Natural killer cell treated with Interleukin-12 subunit alpha and Interleukin-12 subunit beta and Interleukin-15 and Interleukin-18, amount 100 ng/mL, for 72 hours (primary cell): ENCODE measurements around the gene UGT1A10. TPM values are rescaled to one million over a fixed set of nuclear protein-coding genes. Genes with fewer than 3 reads are reported as not detected.
"Not testable (repeated sequence)": the region's sequence is repeated elsewhere in the genome, so short reads cannot be mapped to it uniquely, and the experiment has no call there.

ENCODE experiments used
- ATAC-seq, 2 donors: fragments of 150-1000 bp; cut with Tn5 transposase in 1 of 2; sonication (Bioruptor Pico), chemical (Tn5 transposase) in 1 of 2; 2 replicates each; pipeline ENCODE4 v1.10.0; 2021
- DNase-seq: peaks from one replicate; pipeline ENCODE4 v3.0.0; 2022; ENCODE audit warnings: low spot score
- H3K27ac Mint-ChIP-seq, 2 donors: 1 replicate in 1 of 2; 2 replicates in 1 of 2; pipeline ENCODE4 v1.8.0; 2022; ENCODE audit warnings: mixed read lengths in 2 of 2, mild to moderate bottlenecking in 1 of 2, moderate library complexity in 1 of 2
- H3K27me3 Mint-ChIP-seq, 2 donors: 1 replicate in 1 of 2; 2 replicates in 1 of 2; pipeline ENCODE4 v1.8.0; 2022; ENCODE audit warnings: mixed read lengths in 2 of 2
- H3K36me3 Mint-ChIP-seq: one replicate; pipeline ENCODE4 v1.8.0; 2022; ENCODE audit warnings: mixed read lengths
- H3K4me1 Mint-ChIP-seq, 2 donors: 1 replicate in 1 of 2; 2 replicates in 1 of 2; pipeline ENCODE4 v1.8.0; 2022; ENCODE audit warnings: low read depth in 2 of 2, mixed read lengths in 2 of 2, mild to moderate bottlenecking in 1 of 2
- H3K4me3 Mint-ChIP-seq: one replicate; pipeline ENCODE4 v1.8.0; 2022; ENCODE audit warnings: mixed read lengths
- H3K9me3 Mint-ChIP-seq: 2 replicates; pipeline ENCODE4 v1.8.0; 2022; ENCODE audit warnings: mixed read lengths
- total RNA-seq, 2 donors: library from RNA; stranded (reverse); gene quantifications; one replicate each; pipeline ENCODE4 v1.2.3, GENCODE V29; 2022

The UGT1A10 gene
- total RNA-seq, 2 donors from 2014 or later = not detected

DNA sequence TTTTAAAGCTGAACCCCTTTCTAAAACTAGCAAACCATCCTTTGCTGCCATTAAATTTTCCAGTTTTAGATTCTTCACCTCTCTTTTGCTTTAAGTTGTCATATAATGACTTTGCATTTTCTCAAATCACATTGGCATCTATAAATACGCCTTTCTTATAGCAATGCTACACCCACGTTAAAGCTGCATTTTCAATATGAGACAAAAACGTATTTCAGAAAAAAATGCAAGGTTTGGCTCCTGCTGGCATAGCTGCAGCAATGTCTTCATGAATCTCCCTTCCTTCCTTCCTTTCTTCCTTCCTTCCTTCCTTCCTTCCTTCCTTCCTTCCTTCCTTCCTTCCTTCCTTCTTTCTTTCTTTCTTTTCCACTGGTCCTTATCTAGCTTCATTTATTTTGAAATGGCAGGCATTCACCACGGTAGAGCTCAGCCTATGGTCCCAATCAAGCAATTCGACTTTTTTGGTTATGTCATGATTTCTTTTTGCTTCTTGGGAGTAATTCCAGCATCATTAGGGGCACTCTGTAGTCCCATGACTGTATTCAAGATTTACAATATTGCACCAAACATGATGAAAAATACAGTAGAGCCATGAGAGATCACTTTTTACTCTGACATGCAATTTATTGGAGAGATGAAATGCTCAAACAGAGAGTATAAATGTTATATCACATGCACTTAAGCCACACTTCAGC, 8.8 kb upstream of the UGT1A10 start:
- ATAC-seq (no peak), DNase-seq (no peak)
- Mint-ChIP-seq H3K9me3 (peaks cover 10% of the 10 kb centered on the region), H3K4me3 (no peak overlapping the region), H3K27ac (no peak overlapping the region), H3K36me3 (peaks cover 22% of the 10 kb centered on the region), H3K4me1 (no peaks in the 10 kb centered on the region), H3K27me3 (peaks cover 39 to 62% of the 10 kb centered on the region in 2 donors)

- H3K9me3 Mint-ChIP-seq = peaks cover 3% of the 10 kb centered on the region
- no peak overlapping the region for H3K27ac Mint-ChIP-seq
- no peak for ATAC-seq
- H3K36me3 Mint-ChIP-seq = no peaks in the 10 kb centered on the region
- DNase-seq = no peak
- H3K4me1 Mint-ChIP-seq = no peaks in the 10 kb centered on the region
- peaks cover 23 to 33% of the 10 kb centered on the region in 2 donors for H3K27me3 Mint-ChIP-seq
- H3K4me3 Mint-ChIP-seq = no peak overlapping the region
Observed at GRCh38 chr2:233638836-233639235, 2.6 kb downstream of the UGT1A10 start.

- H3K36me3 Mint-ChIP-seq = no peaks in the 10 kb centered on the region
- H3K27ac Mint-ChIP-seq = no peak overlapping the region
- DNase-seq = no peak
- H3K9me3 Mint-ChIP-seq = peaks cover 3% of the 10 kb centered on the region
- H3K4me1 Mint-ChIP-seq = no peaks in the 10 kb centered on the region
- H3K4me3 Mint-ChIP-seq = no peak overlapping the region
- no peak for ATAC-seq
- peaks cover 20 to 27% of the 10 kb centered on the region in 2 donors for H3K27me3 Mint-ChIP-seq
Observed at GRCh38 chr2:233639860-233640259, 3.6 kb downstream of the UGT1A10 start.

DNA sequence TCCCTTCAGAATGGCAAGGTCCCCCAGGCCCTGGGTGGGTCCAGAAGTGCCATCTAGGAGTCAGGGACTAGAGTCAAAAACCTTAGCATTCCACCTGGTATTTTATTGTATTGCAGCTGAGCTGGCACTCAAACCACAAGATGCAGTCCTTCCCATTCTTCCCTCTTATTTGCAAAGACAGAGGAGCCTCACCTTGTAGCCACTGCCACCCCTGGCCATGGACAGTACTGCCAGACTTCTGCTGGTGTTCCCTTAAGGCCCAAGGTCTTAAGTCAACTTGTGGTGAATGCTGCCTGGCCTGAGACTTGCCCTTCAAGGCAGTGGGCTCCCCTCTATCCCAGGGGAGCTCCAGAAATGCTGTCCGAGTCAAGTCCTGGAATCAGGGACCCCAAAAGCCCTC, 6.9 kb downstream of the UGT1A10 start:
- DNase-seq (no peak), ATAC-seq (no peak)
- H3K9me3 Mint-ChIP-seq = peaks cover 8% of the 10 kb centered on the region
- peaks cover 17% of the 10 kb centered on the region for H3K36me3 Mint-ChIP-seq
- peaks cover 5 to 15% of the 10 kb centered on the region in 2 donors for H3K4me1 Mint-ChIP-seq
- H3K4me3 Mint-ChIP-seq = no peak overlapping the region
- peaks cover 16 to 25% of the 10 kb centered on the region in 2 donors for H3K27me3 Mint-ChIP-seq
- H3K27ac Mint-ChIP-seq = no peak overlapping the region

DNA sequence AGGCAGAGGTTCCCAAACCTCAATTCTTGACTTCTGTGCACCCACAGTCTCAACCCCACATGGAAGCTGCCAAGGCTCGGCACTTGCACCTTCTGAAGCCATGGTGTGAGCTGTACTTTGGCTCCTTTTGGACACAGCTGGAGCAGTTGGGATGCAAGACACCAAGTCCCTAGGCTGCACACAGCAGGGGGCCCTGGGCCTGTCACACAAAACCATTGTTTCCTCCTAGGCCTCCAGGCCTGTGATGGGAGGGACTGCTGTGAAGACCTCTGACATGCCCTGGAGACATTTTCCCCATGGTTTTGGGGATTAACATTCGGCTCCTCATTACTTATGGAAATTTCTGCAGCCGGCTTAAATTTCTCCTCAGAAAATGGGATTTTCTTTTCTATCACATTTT, 9.8 kb downstream of the UGT1A10 start:
- not testable (repeated sequence) for DNase-seq, H3K27ac Mint-ChIP-seq, H3K4me3 Mint-ChIP-seq, H3K9me3 Mint-ChIP-seq, ATAC-seq
- Mint-ChIP-seq H3K27me3 (peaks cover 14 to 33% of the 10 kb centered on the region in 2 donors), H3K36me3 (peaks cover 17% of the 10 kb centered on the region), H3K4me1 (peaks cover 5 to 15% of the 10 kb centered on the region in 2 donors)

DNA sequence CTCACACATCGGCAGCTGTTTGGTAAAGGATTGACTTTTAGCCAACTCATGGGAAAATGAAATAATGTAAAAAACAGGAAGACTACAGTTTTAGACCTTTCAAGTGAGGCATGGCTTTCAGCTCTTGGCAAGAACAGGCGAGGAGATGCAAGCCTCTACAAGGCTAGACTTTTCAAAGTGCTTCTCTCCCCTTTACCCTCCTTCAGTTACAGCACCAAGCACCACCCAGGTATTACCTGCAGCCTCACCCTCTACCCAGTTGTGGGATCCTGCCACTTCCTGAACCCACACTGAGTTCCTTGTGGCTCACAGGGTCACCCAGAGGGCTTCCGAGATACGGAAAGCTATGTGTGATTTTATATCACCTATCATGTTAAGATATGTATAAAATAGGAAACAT, 14.7 kb downstream of the UGT1A10 start:
- peaks cover 12 to 37% of the 10 kb centered on the region in 2 donors for H3K27me3 Mint-ChIP-seq
- no peak overlapping the region for H3K27ac Mint-ChIP-seq
- H3K4me3 Mint-ChIP-seq = no peak overlapping the region
- peaks cover 17% of the 10 kb centered on the region for H3K36me3 Mint-ChIP-seq
- ATAC-seq = no peak
- no peak for DNase-seq
- H3K9me3 Mint-ChIP-seq = peaks cover 5% of the 10 kb centered on the region
- peaks cover 18 to 28% of the 10 kb centered on the region in 2 donors for H3K4me1 Mint-ChIP-seq

DNA sequence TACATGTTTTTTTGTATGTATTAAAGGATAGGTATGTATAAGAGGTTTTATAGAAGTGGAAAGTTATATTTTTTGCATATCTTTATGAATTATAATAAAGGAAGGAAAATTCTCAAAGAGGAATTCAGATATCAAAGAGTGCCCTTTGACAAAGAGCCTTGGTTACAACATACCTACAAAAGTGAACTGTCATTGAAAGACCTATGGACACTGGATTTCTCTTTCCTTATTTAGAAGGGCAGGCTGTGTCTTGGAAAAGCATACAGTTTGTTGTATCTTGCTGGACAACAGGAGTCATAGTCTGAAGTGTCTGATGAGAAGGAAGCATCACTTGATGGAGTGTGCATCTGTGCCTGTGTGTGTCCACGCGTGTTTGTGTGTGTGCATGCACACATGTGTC, 15.2 kb downstream of the UGT1A10 start:
- Mint-ChIP-seq H3K27me3 (peaks cover 12 to 36% of the 10 kb centered on the region in 2 donors), H3K4me1 (peaks cover 21 to 32% of the 10 kb centered on the region in 2 donors), H3K9me3 (peaks cover 4% of the 10 kb centered on the region), H3K4me3 (no peak overlapping the region), H3K36me3 (peaks cover 15% of the 10 kb centered on the region), H3K27ac (no peak overlapping the region)
- DNase-seq (no peak), ATAC-seq (no peak)

DNA sequence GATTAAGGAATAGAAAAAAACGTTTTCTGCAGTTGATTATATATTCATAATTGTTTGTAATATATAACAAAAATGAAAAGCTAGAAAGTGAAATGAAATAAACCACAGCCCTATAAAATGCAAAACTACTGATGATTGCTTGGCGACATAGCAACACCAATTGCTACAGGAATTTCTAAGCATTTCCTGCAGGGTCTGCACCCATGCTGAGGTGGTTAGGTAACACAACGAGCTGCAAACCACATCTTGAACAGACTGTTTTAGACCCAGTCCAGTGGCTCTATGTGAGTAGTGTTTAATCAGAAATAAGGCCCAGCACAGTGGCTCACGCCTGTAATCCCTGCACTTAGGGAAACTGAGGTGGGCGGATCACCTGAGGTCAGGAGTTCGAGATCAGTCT, 18.3 kb downstream of the UGT1A10 start:
- H3K27me3 Mint-ChIP-seq = peaks cover 28 to 36% of the 10 kb centered on the region in 2 donors
- DNase-seq (no peak), ATAC-seq (peak; percentile 82 to 84)
- H3K4me3 Mint-ChIP-seq = peak overlapping the region; percentile 50
- peaks cover 27% of the 10 kb centered on the region in 2 donors for H3K4me1 Mint-ChIP-seq
- no peak overlapping the region for H3K27ac Mint-ChIP-seq
- H3K36me3 Mint-ChIP-seq = no peaks in the 10 kb centered on the region
- H3K9me3 Mint-ChIP-seq = no peaks in the 10 kb centered on the region

GRCh38 chr2:233655043-233655442, 18.8 kb downstream of the UGT1A10 start:
- peaks cover 33 to 41% of the 10 kb centered on the region in 2 donors for H3K27me3 Mint-ChIP-seq
- no peaks in the 10 kb centered on the region for H3K36me3 Mint-ChIP-seq
- ATAC-seq (no peak), DNase-seq (no peak)
- H3K4me3 Mint-ChIP-seq = peak overlapping the region; percentile 50
- H3K9me3 Mint-ChIP-seq = no peaks in the 10 kb centered on the region
- no peak overlapping the region for H3K27ac Mint-ChIP-seq
- H3K4me1 Mint-ChIP-seq = peaks cover 27% of the 10 kb centered on the region in 2 donors

DNA sequence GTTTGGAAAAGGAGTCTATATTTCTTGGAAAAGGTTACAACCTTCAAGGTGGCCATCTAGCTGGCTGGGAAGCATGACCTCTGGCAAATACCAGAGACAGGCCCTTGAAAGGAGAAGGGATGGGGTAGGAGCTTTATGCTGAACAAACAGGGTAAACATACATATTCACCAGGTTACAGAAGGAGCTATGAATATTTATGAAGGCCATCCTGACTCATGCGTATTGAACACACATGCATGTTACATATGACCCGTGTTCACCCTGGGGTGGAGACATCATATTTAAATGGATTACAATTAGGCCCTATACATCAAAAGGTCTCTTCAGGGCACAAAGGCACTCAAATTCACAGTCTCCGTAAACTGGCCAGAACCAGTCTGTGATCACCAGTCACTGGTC, 19.7 kb downstream of the UGT1A10 start:
- DNase-seq, H3K4me3 Mint-ChIP-seq, H3K36me3 Mint-ChIP-seq, ATAC-seq, H3K9me3 Mint-ChIP-seq, H3K27ac Mint-ChIP-seq: not testable (repeated sequence)
- H3K27me3 Mint-ChIP-seq = peaks cover 35 to 43% of the 10 kb centered on the region in 2 donors
- H3K4me1 Mint-ChIP-seq = peaks cover 27% of the 10 kb centered on the region in 2 donors

- ATAC-seq = peak; percentile 50 to 58
- Mint-ChIP-seq H3K4me1 (peaks cover 27% of the 10 kb centered on the region in 2 donors), H3K27ac (no peak overlapping the region), H3K9me3 (no peaks in the 10 kb centered on the region), H3K27me3 (peaks cover 35 to 48% of the 10 kb centered on the region in 2 donors), H3K4me3 (no peak overlapping the region), H3K36me3 (no peaks in the 10 kb centered on the region)
- no peak for DNase-seq
Observed at GRCh38 chr2:233656443-233656842, 20.2 kb downstream of the UGT1A10 start.

DNA sequence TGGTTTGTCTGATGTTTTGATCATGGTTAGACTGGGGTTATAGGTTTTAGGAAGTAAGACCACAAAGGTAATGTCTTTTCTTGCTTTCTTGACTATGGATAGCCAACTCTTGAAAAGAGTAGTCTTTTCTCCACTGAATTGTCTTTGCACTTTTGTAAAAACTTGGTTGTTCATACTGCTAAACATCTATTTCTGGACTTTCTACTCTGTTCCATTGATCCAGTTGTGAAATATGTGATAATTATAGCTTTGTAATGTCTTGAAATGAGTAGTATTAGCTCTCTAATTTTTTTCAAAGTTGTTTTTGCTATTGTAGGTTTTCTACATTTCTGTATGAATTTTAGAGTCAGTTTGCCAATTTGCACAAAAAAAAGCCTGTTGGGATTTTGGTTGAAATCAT, 22.4 kb downstream of the UGT1A10 start:
- Mint-ChIP-seq H3K4me3 (no peak overlapping the region), H3K27me3 (peaks cover 36% of the 10 kb centered on the region in 2 donors), H3K4me1 (peaks cover 27% of the 10 kb centered on the region in 2 donors), H3K27ac (no peak overlapping the region), H3K9me3 (no peaks in the 10 kb centered on the region), H3K36me3 (no peaks in the 10 kb centered on the region)
- no peak for DNase-seq
- no peak for ATAC-seq

- no peaks in the 10 kb centered on the region for H3K9me3 Mint-ChIP-seq
- DNase-seq = no peak
- no peak overlapping the region for H3K4me3 Mint-ChIP-seq
- no peaks in the 10 kb centered on the region for H3K36me3 Mint-ChIP-seq
- H3K27ac Mint-ChIP-seq = no peak overlapping the region
- H3K27me3 Mint-ChIP-seq = peaks cover 23 to 51% of the 10 kb centered on the region in 2 donors
- no peak for ATAC-seq
- H3K4me1 Mint-ChIP-seq = no peaks in the 10 kb centered on the region
Observed at GRCh38 chr2:233663911-233664310, 27.7 kb downstream of the UGT1A10 start.

GRCh38 chr2:233668605-233669260, 32.5 kb downstream of the UGT1A10 start:
- no peaks in the 10 kb centered on the region for H3K9me3 Mint-ChIP-seq
- H3K36me3 Mint-ChIP-seq = no peaks in the 10 kb centered on the region
- H3K27me3 Mint-ChIP-seq = peaks cover 8 to 52% of the 10 kb centered on the region in 2 donors
- H3K27ac Mint-ChIP-seq = no peak overlapping the region
- ATAC-seq = no peak
- DNase-seq = no peak
- no peaks in the 10 kb centered on the region for H3K4me1 Mint-ChIP-seq
- H3K4me3 Mint-ChIP-seq = no peak overlapping the region
